ENCODE results near the gene KDM4D.
A peak's percentile ranks its signal among the peaks of the same experiment; 100 is the strongest.

Gene KDM4D

GRCh38 chr11:94958121-94958696 lies 15.3 kb upstream of the KDM4D start:
- Histone ChIP-seq H3K9me3 (ENCODE audit: control insufficient read depth in 1 of 2, low read length in 2 of 2) (no peaks in the 10 kb centered on the region), H3K36me3 (ENCODE audit: control insufficient read depth in 1 of 2, insufficient read depth in 2 of 2, low read length in 2 of 2) (peaks cover 8 to 22% of the 10 kb centered on the region in 2 donors), H3K27ac (ENCODE audit: low read depth, low read length) (no peak overlapping the region), H3K27me3 (ENCODE audit: control insufficient read depth in 1 of 2, insufficient read depth in 2 of 2, low read length in 2 of 2) (no peaks in the 10 kb centered on the region), H3K4me3 (ENCODE audit: low read depth in 1 of 2, low read length in 2 of 2) (no peak overlapping the region), H3K9ac (ENCODE audit: low read depth in 1 of 2, low read length in 2 of 2) (no peak overlapping the region), H3K4me1 (ENCODE audit: control insufficient read depth in 1 of 2, insufficient read depth in 2 of 2, low read length in 2 of 2) (peaks cover 0 to 7% of the 10 kb centered on the region in 2 donors)

DNA sequence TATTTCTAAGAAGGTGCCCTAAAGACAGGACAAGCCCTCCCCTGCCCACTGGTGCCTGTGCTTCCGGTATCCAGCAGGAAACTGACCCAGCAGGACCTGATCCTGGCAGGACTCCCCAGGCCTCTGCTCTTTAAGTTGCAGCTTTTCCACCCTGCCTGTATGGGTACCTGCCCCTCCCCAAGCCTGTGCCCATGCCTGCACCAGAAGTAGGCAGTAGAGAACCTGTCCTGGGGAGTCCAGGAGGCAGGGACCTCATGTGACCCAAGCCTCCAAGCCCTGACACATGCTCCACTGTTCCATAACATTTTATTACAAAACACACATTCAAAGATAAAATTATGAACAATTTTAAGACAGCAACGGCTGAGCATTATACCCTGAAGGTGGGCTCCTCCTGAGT lies 14.3 kb upstream of the KDM4D start:
- H3K36me3 ChIP-seq (ENCODE audit: control insufficient read depth in 1 of 2, insufficient read depth in 2 of 2, low read length in 2 of 2): peaks cover 11 to 30% of the 10 kb centered on the region in 2 donors
- no peaks in the 10 kb centered on the region for H3K27me3 ChIP-seq (ENCODE audit: control insufficient read depth in 1 of 2, insufficient read depth in 2 of 2, low read length in 2 of 2)
- H3K9ac ChIP-seq (ENCODE audit: low read depth in 1 of 2, low read length in 2 of 2): no peak overlapping the region
- H3K4me3 ChIP-seq (ENCODE audit: low read depth in 1 of 2, low read length in 2 of 2): no peak overlapping the region
- no peaks in the 10 kb centered on the region for H3K9me3 ChIP-seq (ENCODE audit: control insufficient read depth in 1 of 2, low read length in 2 of 2)
- peaks cover 0 to 7% of the 10 kb centered on the region in 2 donors for H3K4me1 ChIP-seq (ENCODE audit: control insufficient read depth in 1 of 2, insufficient read depth in 2 of 2, low read length in 2 of 2)
- H3K27ac ChIP-seq (ENCODE audit: low read depth, low read length): no peak overlapping the region

DNA sequence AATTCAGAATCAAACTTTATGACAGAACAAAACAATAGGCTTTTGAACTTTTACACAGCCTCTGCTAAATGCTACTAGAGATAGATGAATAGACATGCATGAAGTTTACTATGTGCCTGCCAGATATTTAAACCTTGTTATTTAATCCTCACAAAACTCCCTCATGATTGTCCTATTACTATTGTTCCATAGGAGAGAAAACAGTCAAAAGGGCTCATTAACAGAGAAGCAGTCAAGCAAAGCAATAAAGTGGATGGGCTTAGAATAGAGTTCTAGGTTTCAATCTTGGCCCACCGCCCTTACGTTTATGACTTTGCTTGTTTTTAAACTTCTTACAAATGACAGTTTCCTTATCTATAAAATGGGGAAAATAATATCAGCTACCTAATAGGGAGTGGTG lies 13.0 kb upstream of the KDM4D start:
- H3K36me3 ChIP-seq (ENCODE audit: control insufficient read depth in 1 of 2, insufficient read depth in 2 of 2, low read length in 2 of 2): peaks cover 24 to 43% of the 10 kb centered on the region in 2 donors

GRCh38 chr11:94961255-94961654 lies 12.3 kb upstream of the KDM4D start:
- Histone ChIP-seq H3K27ac (ENCODE audit: low read depth, low read length) (no peak overlapping the region), H3K36me3 (ENCODE audit: control insufficient read depth in 1 of 2, insufficient read depth in 2 of 2, low read length in 2 of 2) (peaks cover 32 to 51% of the 10 kb centered on the region in 2 donors), H3K9me3 (ENCODE audit: control insufficient read depth in 1 of 2, low read length in 2 of 2) (no peaks in the 10 kb centered on the region), H3K4me1 (ENCODE audit: control insufficient read depth in 1 of 2, insufficient read depth in 2 of 2, low read length in 2 of 2) (peaks cover 0 to 7% of the 10 kb centered on the region in 2 donors), H3K27me3 (ENCODE audit: control insufficient read depth in 1 of 2, insufficient read depth in 2 of 2, low read length in 2 of 2) (no peaks in the 10 kb centered on the region), H3K4me3 (ENCODE audit: low read depth in 1 of 2, low read length in 2 of 2) (no peak overlapping the region), H3K9ac (ENCODE audit: low read depth in 1 of 2, low read length in 2 of 2) (no peak overlapping the region)

More for the DNA sequence above, 13.0 kb upstream of the KDM4D start:
- Histone ChIP-seq H3K4me3 (ENCODE audit: low read depth in 1 of 2, low read length in 2 of 2) (no peak overlapping the region), H3K9ac (ENCODE audit: low read depth in 1 of 2, low read length in 2 of 2) (no peak overlapping the region), H3K27ac (ENCODE audit: low read depth, low read length) (no peak overlapping the region), H3K4me1 (ENCODE audit: control insufficient read depth in 1 of 2, insufficient read depth in 2 of 2, low read length in 2 of 2) (peaks cover 0 to 7% of the 10 kb centered on the region in 2 donors), H3K27me3 (ENCODE audit: control insufficient read depth in 1 of 2, insufficient read depth in 2 of 2, low read length in 2 of 2) (no peaks in the 10 kb centered on the region), H3K9me3 (ENCODE audit: control insufficient read depth in 1 of 2, low read length in 2 of 2) (no peaks in the 10 kb centered on the region)

GRCh38 chr11:94964934-94965333 lies 8.6 kb upstream of the KDM4D start:
- Histone ChIP-seq H3K4me1 (ENCODE audit: control insufficient read depth in 1 of 2, insufficient read depth in 2 of 2, low read length in 2 of 2) (peaks cover 0 to 7% of the 10 kb centered on the region in 2 donors), H3K4me3 (ENCODE audit: low read depth in 1 of 2, low read length in 2 of 2) (no peak overlapping the region)

DNA sequence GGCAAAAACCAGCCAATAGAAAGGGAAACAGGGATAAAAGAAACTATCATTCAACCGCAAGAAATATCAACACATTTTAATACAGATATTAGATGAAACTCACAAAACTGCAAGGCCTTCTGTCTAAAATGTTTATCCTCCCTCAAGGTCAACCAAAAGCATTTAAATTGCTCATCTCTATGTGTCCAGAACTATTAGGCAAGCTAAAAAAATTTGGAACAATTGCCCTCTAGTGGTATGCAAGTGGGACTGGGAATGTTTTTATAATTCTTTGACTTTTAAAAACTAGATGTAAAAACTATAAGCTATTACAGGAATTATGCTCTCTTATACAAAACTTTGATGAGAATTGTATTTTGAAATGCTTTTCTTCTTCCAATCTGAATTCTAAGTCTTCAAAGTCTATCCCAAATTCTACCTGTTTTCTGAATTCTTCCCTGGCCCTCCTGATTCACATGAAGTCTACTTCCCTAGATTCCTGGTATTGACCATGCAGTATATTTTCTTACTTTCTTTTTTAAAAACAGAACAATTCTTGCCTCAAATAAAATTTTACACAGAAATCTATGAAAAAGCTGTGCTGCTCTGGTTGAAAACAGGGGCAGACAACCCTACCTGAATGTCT lies 5.1 kb upstream of the KDM4D start:
- H3K9ac ChIP-seq (ENCODE audit: low read depth in 1 of 2, low read length in 2 of 2): no peak overlapping the region

More at GRCh38 chr11:94964934-94965333, 8.6 kb upstream of the KDM4D start:
- H3K27me3 ChIP-seq (ENCODE audit: control insufficient read depth in 1 of 2, insufficient read depth in 2 of 2, low read length in 2 of 2): no peaks in the 10 kb centered on the region
- H3K27ac ChIP-seq (ENCODE audit: low read depth, low read length): no peak overlapping the region
- H3K9ac ChIP-seq (ENCODE audit: low read depth in 1 of 2, low read length in 2 of 2): no peak overlapping the region
- no peaks in the 10 kb centered on the region for H3K9me3 ChIP-seq (ENCODE audit: control insufficient read depth in 1 of 2, low read length in 2 of 2)
- peaks cover 45 to 74% of the 10 kb centered on the region in 2 donors for H3K36me3 ChIP-seq (ENCODE audit: control insufficient read depth in 1 of 2, insufficient read depth in 2 of 2, low read length in 2 of 2)

DNA sequence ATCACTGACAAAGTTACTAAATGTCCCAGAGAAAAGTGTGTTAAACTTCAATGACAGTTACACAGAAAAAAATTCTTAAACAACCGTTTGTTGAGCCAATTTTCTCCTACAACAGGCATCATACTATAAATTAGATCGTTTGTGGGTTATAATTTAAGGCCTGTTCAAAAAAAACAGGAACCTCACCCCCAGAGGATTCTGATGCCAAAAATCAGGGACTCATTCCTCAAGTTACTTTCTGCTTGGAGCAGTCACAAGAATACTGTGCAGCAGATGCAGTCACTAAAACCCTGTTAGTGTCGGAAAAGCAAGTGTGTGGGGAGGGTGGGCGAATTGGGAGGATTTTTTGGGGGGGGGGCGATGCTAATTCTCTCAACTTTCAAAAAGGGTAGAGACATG lies 810 bp upstream of the KDM4D start:
- H3K36me3 ChIP-seq (ENCODE audit: control insufficient read depth in 1 of 2, insufficient read depth in 2 of 2, low read length in 2 of 2): peaks cover 24 to 38% of the 10 kb centered on the region in 2 donors
- no peaks in the 10 kb centered on the region for H3K27me3 ChIP-seq (ENCODE audit: control insufficient read depth in 1 of 2, insufficient read depth in 2 of 2, low read length in 2 of 2)
- H3K9me3 ChIP-seq (ENCODE audit: control insufficient read depth in 1 of 2, low read length in 2 of 2): no peaks in the 10 kb centered on the region
- peak overlapping the region; percentile 95 to 97 for H3K9ac ChIP-seq (ENCODE audit: low read depth in 1 of 2, low read length in 2 of 2)
- peak overlapping the region; percentile 94 to 97 for H3K4me3 ChIP-seq (ENCODE audit: low read depth in 1 of 2, low read length in 2 of 2)
- peaks cover 7 to 10% of the 10 kb centered on the region in 2 donors for H3K4me1 ChIP-seq (ENCODE audit: control insufficient read depth in 1 of 2, insufficient read depth in 2 of 2, low read length in 2 of 2)
- no peak overlapping the region for H3K27ac ChIP-seq (ENCODE audit: low read depth, low read length)

More for the DNA sequence above, 5.1 kb upstream of the KDM4D start:
- H3K4me1 ChIP-seq (ENCODE audit: control insufficient read depth in 1 of 2, insufficient read depth in 2 of 2, low read length in 2 of 2): peaks cover 7 to 10% of the 10 kb centered on the region in 2 donors
- no peak overlapping the region for H3K4me3 ChIP-seq (ENCODE audit: low read depth in 1 of 2, low read length in 2 of 2)
- H3K9me3 ChIP-seq (ENCODE audit: control insufficient read depth in 1 of 2, low read length in 2 of 2): no peaks in the 10 kb centered on the region
- H3K36me3 ChIP-seq (ENCODE audit: control insufficient read depth in 1 of 2, insufficient read depth in 2 of 2, low read length in 2 of 2): peaks cover 49 to 72% of the 10 kb centered on the region in 2 donors
- no peak overlapping the region for H3K27ac ChIP-seq (ENCODE audit: low read depth, low read length)
- no peaks in the 10 kb centered on the region for H3K27me3 ChIP-seq (ENCODE audit: control insufficient read depth in 1 of 2, insufficient read depth in 2 of 2, low read length in 2 of 2)

GRCh38 chr11:94974178-94974577 lies 669 bp downstream of the KDM4D start:
- Histone ChIP-seq H3K36me3 (ENCODE audit: control insufficient read depth in 1 of 2, insufficient read depth in 2 of 2, low read length in 2 of 2) (peaks cover 14 to 25% of the 10 kb centered on the region in 2 donors), H3K9me3 (ENCODE audit: control insufficient read depth in 1 of 2, low read length in 2 of 2) (no peaks in the 10 kb centered on the region), H3K4me1 (ENCODE audit: control insufficient read depth in 1 of 2, insufficient read depth in 2 of 2, low read length in 2 of 2) (peaks cover 7 to 10% of the 10 kb centered on the region in 2 donors), H3K27me3 (ENCODE audit: control insufficient read depth in 1 of 2, insufficient read depth in 2 of 2, low read length in 2 of 2) (no peaks in the 10 kb centered on the region), H3K27ac (ENCODE audit: low read depth, low read length) (no peak overlapping the region), H3K4me3 (ENCODE audit: low read depth in 1 of 2, low read length in 2 of 2) (peak overlapping the region; percentile 94 to 97), H3K9ac (ENCODE audit: low read depth in 1 of 2, low read length in 2 of 2) (peak overlapping the region in 1 of 2 donors; percentile 95)

GRCh38 chr11:94975599-94975998 lies 2.1 kb downstream of the KDM4D start:
- H3K9ac ChIP-seq (ENCODE audit: low read depth in 1 of 2, low read length in 2 of 2): no peak overlapping the region
- no peaks in the 10 kb centered on the region for H3K9me3 ChIP-seq (ENCODE audit: control insufficient read depth in 1 of 2, low read length in 2 of 2)
- no peak overlapping the region for H3K4me3 ChIP-seq (ENCODE audit: low read depth in 1 of 2, low read length in 2 of 2)
- no peaks in the 10 kb centered on the region for H3K27me3 ChIP-seq (ENCODE audit: control insufficient read depth in 1 of 2, insufficient read depth in 2 of 2, low read length in 2 of 2)
- H3K4me1 ChIP-seq (ENCODE audit: control insufficient read depth in 1 of 2, insufficient read depth in 2 of 2, low read length in 2 of 2): peaks cover 7 to 10% of the 10 kb centered on the region in 2 donors
- peaks cover 7 to 10% of the 10 kb centered on the region in 2 donors for H3K36me3 ChIP-seq (ENCODE audit: control insufficient read depth in 1 of 2, insufficient read depth in 2 of 2, low read length in 2 of 2)
- H3K27ac ChIP-seq (ENCODE audit: low read depth, low read length): no peak overlapping the region

DNA sequence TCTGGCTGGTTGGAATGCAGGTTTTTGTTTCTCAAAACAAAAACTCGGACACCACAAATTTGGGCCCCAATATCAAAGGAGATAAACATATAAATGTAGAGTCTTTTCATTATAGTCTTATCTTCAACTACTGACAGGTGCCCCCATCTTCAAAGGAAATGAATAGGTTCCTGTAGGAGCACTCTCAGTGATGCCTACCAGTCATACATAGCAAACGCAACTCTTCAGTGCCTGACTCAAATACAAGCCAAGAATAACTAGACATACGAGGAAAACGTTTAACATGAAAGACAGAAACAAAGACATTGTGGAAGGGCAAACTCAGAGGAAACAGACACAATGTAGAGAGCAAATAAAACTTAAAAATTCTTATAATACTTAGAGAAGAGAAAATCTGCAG lies 13.9 kb downstream of the KDM4D start:
- Histone ChIP-seq H3K4me3 (ENCODE audit: low read depth in 1 of 2, low read length in 2 of 2) (no peak overlapping the region), H3K27ac (ENCODE audit: low read depth, low read length) (no peak overlapping the region), H3K27me3 (ENCODE audit: control insufficient read depth in 1 of 2, insufficient read depth in 2 of 2, low read length in 2 of 2) (peaks cover 0 to 2% of the 10 kb centered on the region in 2 donors), H3K36me3 (ENCODE audit: control insufficient read depth in 1 of 2, insufficient read depth in 2 of 2, low read length in 2 of 2) (no peaks in the 10 kb centered on the region), H3K9ac (ENCODE audit: low read depth in 1 of 2, low read length in 2 of 2) (no peak overlapping the region), H3K9me3 (ENCODE audit: control insufficient read depth in 1 of 2, low read length in 2 of 2) (no peaks in the 10 kb centered on the region), H3K4me1 (ENCODE audit: control insufficient read depth in 1 of 2, insufficient read depth in 2 of 2, low read length in 2 of 2) (no peaks in the 10 kb centered on the region)

All from duodenal mucosa (tissue), 2 donors.